Loucy (cell line): Measurements from ENCODE around the gene SFRP5.

Source experiments
- EZH2phosphoT487 ChIP-seq: fragments of 200-600 bp; IDR thresholded peaks from 2 replicates; pipeline ENCODE4 v1.6.1; 2018; ENCODE audit warnings: antibody characterized with exemption, mild to moderate bottlenecking, moderate library complexity, borderline replicate concordance
- TF ChIP-seq, protein P1 (sequence below): fragments of 200-600 bp; sonication (generic); conservative IDR thresholded peaks from 2 replicates; pipeline ENCODE4 v1.5.1; 2014; ENCODE audit warnings: mild to moderate bottlenecking, antibody characterized with exemption, low read length

DNA sequence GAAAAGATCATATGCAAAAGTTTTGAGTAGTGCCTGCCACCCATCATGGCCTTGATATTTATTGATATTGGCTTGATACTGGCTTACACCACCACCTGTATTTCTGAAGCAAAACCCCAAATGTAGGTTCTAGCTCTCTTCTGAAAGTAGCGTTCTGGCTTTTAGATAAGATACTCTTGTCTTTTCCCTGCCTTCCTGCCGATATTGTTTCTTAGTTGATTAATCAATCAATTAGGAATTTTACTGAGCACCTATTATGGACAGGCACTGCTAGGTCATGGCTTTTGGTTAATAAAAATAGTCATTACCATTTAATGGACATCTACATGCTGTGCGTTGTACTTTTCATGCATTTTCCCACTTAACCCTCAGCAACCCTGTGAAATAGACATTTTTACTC, 7.9 kb downstream of the SFRP5 start:
- no peak for TF ChIP-seq EZH2phosphoT487
- TF ChIP-seq, protein P1, sequence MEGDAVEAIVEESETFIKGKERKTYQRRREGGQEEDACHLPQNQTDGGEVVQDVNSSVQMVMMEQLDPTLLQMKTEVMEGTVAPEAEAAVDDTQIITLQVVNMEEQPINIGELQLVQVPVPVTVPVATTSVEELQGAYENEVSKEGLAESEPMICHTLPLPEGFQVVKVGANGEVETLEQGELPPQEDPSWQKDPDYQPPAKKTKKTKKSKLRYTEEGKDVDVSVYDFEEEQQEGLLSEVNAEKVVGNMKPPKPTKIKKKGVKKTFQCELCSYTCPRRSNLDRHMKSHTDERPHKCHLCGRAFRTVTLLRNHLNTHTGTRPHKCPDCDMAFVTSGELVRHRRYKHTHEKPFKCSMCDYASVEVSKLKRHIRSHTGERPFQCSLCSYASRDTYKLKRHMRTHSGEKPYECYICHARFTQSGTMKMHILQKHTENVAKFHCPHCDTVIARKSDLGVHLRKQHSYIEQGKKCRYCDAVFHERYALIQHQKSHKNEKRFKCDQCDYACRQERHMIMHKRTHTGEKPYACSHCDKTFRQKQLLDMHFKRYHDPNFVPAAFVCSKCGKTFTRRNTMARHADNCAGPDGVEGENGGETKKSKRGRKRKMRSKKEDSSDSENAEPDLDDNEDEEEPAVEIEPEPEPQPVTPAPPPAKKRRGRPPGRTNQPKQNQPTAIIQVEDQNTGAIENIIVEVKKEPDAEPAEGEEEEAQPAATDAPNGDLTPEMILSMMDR = no peak
